GM12864 (cell line): ENCODE data around the gene UBA7.

ENCODE experiments used
- DNase-seq: peaks from one replicate; pipeline ENCODE4 v3.0.0-alpha.2; 2011; ENCODE audit warnings: low read depth
- H3K4me3 ChIP-seq: 2 replicates; pipeline ENCODE4 v1.5.1; 2011; ENCODE audit warnings: mild to moderate bottlenecking, low read depth, low read length, control low read depth
- TF ChIP-seq, protein P1 (sequence below): IDR thresholded peaks from 2 replicates; pipeline ENCODE4 v1.5.1; 2011; ENCODE audit warnings: low read depth, mild to moderate bottlenecking, moderate library complexity, low read length, control low read depth, inconsistent platforms; ENCODE audit errors: missing control alignments

Gene UBA7

DNA sequence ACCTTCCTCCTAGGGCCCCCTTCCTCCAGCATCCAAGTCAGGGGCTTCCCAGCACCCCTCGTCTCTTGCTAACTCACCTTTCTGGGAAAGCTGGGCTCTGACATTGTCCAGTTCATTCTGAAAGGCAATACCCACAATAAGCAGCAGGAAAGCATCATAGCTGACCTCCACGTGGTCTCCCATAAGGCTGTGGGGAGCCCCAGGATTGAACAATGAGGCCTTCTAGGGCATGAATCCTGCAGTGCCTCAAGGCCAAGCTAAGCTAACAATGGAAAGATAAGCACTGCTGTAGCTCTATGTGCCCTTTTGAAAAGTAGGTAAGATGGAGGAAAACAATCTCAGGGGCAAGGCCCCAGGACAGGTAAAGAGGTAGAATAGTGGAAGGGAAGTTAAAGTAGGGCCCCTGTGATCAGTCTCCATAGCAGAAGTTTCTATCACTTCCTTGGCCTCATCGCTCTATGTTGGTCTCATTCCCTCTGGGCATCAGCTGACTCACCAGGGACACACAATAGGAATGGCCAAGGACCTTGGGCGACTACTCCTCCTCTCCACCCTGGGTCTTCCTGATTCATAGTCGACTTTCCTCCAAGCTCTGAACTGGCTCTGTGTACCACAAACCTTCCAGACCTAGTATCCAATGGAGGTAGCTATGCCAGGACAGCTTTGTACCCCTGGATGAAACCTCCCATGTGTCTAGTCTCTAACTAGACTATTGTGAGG is 30.9 kb upstream of the UBA7 start:
- no peak for DNase-seq
- H3K4me3 ChIP-seq: no peak overlapping the region
- TF ChIP-seq, protein P1, sequence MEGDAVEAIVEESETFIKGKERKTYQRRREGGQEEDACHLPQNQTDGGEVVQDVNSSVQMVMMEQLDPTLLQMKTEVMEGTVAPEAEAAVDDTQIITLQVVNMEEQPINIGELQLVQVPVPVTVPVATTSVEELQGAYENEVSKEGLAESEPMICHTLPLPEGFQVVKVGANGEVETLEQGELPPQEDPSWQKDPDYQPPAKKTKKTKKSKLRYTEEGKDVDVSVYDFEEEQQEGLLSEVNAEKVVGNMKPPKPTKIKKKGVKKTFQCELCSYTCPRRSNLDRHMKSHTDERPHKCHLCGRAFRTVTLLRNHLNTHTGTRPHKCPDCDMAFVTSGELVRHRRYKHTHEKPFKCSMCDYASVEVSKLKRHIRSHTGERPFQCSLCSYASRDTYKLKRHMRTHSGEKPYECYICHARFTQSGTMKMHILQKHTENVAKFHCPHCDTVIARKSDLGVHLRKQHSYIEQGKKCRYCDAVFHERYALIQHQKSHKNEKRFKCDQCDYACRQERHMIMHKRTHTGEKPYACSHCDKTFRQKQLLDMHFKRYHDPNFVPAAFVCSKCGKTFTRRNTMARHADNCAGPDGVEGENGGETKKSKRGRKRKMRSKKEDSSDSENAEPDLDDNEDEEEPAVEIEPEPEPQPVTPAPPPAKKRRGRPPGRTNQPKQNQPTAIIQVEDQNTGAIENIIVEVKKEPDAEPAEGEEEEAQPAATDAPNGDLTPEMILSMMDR: no peak

DNA sequence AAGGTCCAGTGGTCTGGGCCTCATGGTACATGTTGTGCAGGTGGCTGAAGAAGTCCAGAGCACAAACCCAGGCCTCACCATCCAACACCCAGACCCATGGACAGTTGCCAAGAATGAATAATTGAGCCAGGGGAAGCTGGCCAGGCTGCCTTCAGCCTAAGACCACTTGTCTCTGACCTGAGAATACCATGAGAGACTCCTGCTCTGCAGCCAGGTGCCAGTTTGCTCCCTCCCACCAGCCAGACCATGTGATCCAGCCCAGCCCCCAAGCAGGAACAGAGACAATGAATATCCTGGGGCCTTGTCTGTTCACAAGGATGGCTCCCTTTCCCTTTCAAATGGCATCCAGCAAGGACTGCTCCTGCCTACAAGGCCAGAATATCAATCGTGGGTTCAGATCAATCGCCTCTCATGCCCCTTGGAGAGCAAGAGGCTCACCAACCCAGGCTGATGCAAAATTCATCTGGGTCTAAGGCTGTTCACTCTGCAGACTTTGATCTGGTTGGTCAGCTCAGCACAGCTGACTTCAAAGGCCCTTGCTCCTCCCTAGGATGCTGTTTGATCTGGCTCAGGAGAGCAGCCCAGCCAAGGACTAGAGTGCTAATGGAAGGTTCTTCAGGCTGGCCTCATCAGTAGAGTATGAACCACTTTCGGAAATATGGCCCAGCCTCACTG is 29.2 kb upstream of the UBA7 start:
- no peak overlapping the region for H3K4me3 ChIP-seq
- TF ChIP-seq, protein P1: no peak
- no peak for DNase-seq

DNA sequence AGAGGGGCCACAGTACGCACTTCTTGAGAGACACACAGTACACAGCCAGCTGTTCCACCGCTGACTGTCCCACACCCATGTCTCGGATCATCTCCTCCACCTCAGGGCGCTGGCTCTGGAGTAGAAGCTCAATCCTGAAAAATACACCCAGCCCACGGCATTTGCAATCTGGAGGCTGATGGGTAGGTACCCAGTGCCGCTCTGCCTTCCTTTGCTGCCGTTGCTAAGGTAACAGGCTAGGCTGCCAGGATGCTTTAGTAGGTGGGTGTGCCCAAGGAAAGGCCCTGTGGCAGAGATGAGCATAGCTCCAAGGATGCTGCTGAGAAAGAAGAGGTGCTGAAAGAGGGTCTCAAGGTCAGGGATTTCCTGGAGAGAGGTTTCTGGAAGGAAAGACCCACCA is 28.1 kb upstream of the UBA7 start:
- TF ChIP-seq, protein P1: no peak
- no peak for DNase-seq
- H3K4me3 ChIP-seq: no peak overlapping the region

DNA sequence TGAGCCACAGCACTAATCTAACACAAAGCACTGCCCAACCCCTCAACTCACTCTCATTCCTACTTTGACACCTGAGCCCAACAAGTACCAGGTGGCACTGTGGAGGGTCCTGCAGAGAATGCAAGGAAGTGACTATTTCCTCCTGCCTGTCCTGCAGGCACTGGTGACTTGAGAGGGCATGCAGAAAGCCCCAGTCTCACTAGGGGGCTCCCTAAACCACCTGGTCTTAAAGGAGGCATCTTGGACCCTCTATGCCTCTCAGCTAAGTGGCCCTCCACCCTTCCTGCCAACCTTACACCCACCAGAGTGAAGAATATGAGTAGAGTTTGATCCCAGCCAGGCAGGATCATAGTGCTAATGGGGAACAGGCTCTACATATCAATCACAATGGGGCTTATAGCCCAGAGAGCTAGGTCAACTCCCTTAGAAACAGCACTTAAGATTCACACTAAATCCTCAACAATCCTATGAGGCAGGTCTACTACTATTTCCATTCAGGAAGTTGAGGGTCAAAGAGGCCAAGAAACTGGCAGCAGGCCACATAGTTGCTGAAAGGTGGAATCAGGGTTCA is 27.5 kb upstream of the UBA7 start:
- DNase-seq: no peak
- TF ChIP-seq, protein P1: peak; percentile 53

DNA sequence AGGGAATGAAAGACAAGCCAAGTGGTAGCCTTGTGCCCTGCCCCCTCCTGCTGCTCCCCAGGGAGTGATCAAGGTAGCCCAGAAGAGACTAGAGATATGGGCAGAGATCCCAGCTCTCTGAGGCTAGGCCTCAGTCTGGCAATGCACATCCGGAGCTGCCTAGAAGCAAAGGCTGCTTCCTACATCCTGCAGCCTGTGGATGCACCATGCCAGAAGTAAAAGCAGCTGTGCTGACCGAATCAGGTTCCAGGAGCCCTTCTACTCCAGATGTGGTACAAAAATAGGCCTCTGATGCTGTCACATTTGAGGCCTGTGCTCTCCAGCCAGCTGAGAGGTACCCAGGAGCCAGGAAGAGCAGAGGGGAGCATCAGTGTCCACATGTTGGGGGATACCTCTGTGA is 26.6 kb upstream of the UBA7 start:
- no peak for DNase-seq
- TF ChIP-seq, protein P1: no peak
- no peak overlapping the region for H3K4me3 ChIP-seq

More for the DNA sequence above, 27.5 kb upstream of the UBA7 start:
- H3K4me3 ChIP-seq: no peak overlapping the region

DNA sequence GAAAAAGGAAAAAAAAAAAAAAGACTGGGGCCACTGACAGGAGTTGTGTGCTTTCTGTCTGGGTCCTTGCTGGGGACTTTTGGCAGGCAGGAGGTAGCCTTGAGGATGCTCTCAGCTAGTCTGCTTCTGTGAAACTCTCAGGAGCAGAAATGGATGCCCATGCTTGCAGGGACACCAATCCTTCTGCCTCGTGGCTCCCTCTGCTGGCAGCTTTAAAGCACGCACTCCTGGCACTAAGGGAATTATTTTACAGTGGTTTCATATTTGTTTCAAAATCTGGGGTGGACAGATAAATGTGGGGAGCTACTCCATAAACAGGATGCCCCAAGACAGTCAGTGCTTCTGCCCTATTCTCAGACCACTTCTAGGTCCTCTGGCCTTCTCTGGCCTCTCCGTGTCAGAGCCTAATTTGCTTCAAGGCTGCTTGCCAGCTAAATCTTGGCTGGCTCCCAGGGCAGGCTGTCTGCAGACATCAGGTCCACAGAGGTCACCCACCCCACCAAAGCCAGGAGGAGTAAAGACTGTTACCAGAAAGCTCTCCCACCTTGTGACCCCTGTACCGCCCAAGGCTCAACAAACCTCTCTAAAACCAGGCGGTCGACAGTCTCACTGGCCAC is 25.5 kb upstream of the UBA7 start:
- DNase-seq: peak; percentile 38
- TF ChIP-seq, protein P1: peak; percentile 86
- H3K4me3 ChIP-seq: no peak overlapping the region
